NT2/D1 (cell line): ENCODE data around the gene DPYSL5.
A peak's percentile ranks its signal among the peaks of the same experiment; 100 is the strongest.

ENCODE experiments used
- DNase-seq: peaks from one replicate; pipeline ENCODE4 v3.0.0-alpha.2; 2011; ENCODE audit warnings: low read depth, low spot score
- H3K27me3 ChIP-seq: 2 replicates; pipeline ENCODE4 v1.6.0; 2011; ENCODE audit warnings: mild to moderate bottlenecking; ENCODE audit not compliant: insufficient read length, insufficient read depth
- H3K36me3 ChIP-seq: 2 replicates; pipeline ENCODE4 v1.6.1; 2011; ENCODE audit warnings: mild to moderate bottlenecking, low read length, mixed read lengths; ENCODE audit not compliant: insufficient read depth, insufficient read length
- H3K4me1 ChIP-seq: 2 replicates; pipeline ENCODE4 v1.5.1; 2011; ENCODE audit not compliant: insufficient read depth, insufficient read length
- H3K4me3 ChIP-seq: 2 replicates; pipeline ENCODE4 v1.5.1; 2011; ENCODE audit warnings: low read depth; ENCODE audit not compliant: insufficient read length
- H3K9ac ChIP-seq: 2 replicates; pipeline ENCODE4 v1.6.0; 2011; ENCODE audit warnings: low read depth; ENCODE audit not compliant: insufficient read length
- H3K9me3 ChIP-seq: 2 replicates; pipeline ENCODE4 v1.5.1; 2011; ENCODE audit warnings: mild to moderate bottlenecking, low read length; ENCODE audit not compliant: insufficient read depth
- SUZ12 ChIP-seq: IDR thresholded peaks from 2 replicates; pipeline ENCODE4 v1.6.1; 2011; ENCODE audit not compliant: insufficient read length, insufficient read depth; ENCODE audit errors: extremely low read depth
- YY1 ChIP-seq: IDR thresholded peaks from 2 replicates; pipeline ENCODE4 v1.6.1; 2011; ENCODE audit not compliant: insufficient read length, insufficient read depth
- ZNF274 ChIP-seq: IDR thresholded peaks from 2 replicates; pipeline ENCODE4 v1.6.1; 2011; ENCODE audit warnings: mild to moderate bottlenecking, low read depth, low read length

The DPYSL5 gene

GRCh38 chr2:26904839-26905238 lies 56.9 kb downstream of the DPYSL5 start:
- Histone ChIP-seq H3K9me3 (no peaks in the 10 kb centered on the region), H3K4me1 (no peaks in the 10 kb centered on the region), H3K27me3 (no peaks in the 10 kb centered on the region), H3K4me3 (no peak overlapping the region), H3K9ac (no peak overlapping the region), H3K36me3 (peaks cover under 1% of the 10 kb centered on the region)
- DNase-seq, result no peak
- no peak for TF ChIP-seq YY1
- TF ChIP-seq ZNF274, result no peak
- no peak for TF ChIP-seq SUZ12

DNA sequence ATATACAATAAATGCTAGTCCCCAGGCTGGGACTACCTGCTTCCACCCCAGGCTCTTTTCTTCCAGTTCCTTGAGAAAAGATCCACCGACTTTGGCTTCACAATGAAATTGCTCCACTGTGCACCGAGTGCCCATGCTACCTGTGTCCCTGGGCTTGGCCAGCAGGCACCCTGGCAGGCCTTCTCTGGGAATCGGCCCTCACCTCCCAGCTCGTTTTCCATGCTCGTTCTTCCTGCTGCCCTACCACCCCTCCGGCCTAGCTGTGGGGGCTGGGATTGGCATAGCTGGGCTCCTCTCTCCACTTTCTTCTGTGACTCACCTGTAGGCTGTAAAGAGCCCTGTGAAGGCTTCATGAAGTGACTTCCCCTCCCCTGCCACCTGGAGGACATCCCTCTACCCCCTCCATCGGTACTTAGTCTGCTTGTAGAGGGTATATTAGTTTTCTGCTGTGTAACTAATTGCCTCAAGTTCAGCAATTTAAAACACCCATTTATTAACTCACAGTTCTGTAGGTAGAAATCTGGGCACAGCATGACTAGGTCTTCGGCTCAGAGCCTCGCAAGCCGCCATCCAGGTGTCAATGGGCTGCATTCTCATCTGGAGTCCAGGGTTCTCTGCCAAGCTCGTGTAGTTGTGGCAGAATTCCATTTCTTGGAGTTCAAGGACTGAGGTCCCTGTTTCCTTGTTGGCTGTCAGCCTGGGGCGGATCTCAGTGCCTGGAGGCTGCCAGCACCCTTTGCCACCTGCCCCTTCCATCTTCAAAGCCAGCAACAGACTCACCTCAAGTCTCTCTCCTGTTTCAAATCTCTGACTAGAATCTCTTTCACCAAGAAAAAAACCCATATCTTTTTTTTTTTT lies 57.6 kb downstream of the DPYSL5 start:
- Histone ChIP-seq H3K36me3 (no peaks in the 10 kb centered on the region), H3K4me1 (no peaks in the 10 kb centered on the region), H3K27me3 (no peaks in the 10 kb centered on the region), H3K9me3 (peaks cover 3% of the 10 kb centered on the region; the same call in 1 of the 2 replicates), H3K4me3 (no peak overlapping the region), H3K9ac (no peak overlapping the region)
- TF ChIP-seq YY1 (no peak), SUZ12 (no peak), ZNF274 (no peak)
- no peak for DNase-seq

DNA sequence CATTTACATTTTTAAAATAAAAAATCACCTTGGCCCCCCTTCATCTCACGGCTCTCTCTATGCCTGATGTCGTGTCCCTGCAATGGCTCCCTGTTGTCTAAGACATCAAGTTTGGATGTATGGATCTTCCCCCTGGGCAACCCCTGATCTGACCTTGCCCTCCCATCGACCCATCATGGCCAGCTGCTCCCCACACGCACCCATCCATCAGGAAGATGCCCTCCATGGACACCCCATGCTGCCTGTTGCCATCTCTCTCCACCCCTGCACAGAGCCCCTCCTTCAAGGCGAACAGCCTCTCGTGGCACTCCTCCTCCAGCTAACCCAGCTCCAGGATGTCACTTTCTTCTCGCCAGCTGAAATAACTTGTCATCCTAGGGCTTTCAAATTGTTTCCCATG lies 59.5 kb downstream of the DPYSL5 start:
- H3K27me3 ChIP-seq, result peaks cover 3% of the 10 kb centered on the region
- DNase-seq, result no peak
- peaks cover 9% of the 10 kb centered on the region for H3K4me1 ChIP-seq
- TF ChIP-seq SUZ12 (no peak), ZNF274 (no peak), YY1 (no peak)
- no peak overlapping the region for H3K4me3 ChIP-seq
- H3K36me3 ChIP-seq, result no peaks in the 10 kb centered on the region
- H3K9ac ChIP-seq, result no peak overlapping the region
- H3K9me3 ChIP-seq, result peaks cover 3% of the 10 kb centered on the region; the same call in 1 of the 2 replicates

- Histone ChIP-seq H3K36me3 (no peaks in the 10 kb centered on the region), H3K9me3 (peaks cover 3% of the 10 kb centered on the region; the same call in 1 of the 2 replicates), H3K9ac (no peak overlapping the region), H3K4me3 (no peak overlapping the region), H3K27me3 (peaks cover 6% of the 10 kb centered on the region), H3K4me1 (peaks cover 16% of the 10 kb centered on the region)
- TF ChIP-seq YY1, result no peak
- TF ChIP-seq SUZ12, result no peak
- no peak for TF ChIP-seq ZNF274
- no peak for DNase-seq
Observed at GRCh38 chr2:26910176-26910575, 62.2 kb downstream of the DPYSL5 start.

DNA sequence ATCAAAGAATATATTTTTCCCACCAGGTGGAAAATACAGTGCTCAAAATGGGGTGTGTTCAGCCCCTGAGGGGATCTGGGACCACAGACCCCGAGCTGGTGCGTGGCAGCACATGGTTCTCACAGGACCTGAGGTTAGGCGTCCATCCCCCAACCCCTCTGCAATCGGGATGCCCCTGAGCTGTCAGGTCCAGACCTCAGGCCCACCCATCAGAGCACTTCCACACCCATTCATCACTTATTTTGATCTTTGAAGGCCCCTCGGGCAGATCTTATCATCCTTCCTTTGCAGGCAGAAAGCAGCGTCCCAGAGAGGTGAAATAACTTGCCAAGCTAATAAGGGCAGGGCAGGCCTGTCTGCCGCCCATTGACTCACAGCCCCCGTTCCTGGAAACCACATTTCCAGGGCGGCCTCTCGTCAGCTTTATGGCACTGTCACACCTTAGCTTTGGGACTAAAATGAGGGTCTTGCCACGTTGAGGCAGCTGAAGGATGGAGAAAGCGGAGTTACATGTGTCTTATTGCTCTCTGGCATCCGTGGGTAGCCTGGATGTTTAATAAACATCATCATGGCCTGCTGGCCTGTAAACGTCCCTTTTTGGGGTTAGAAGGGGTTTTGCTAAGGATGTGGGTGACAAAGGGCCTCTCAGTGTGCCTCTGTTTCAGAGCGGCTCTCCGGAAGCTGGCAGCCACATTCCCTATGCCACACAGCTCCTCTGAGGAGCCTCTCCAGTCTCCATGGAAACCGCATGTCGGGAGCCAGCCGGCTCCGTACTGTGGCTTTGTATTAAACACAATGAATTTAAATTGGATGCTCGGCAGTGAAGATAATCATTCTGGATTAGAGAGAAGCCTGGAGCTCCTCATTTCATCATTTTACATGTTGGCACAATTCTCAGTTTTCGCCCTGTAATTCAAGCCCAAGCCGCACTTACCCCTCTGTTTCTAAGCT lies 64.3 kb downstream of the DPYSL5 start:
- H3K27me3 ChIP-seq, result peaks cover 6% of the 10 kb centered on the region
- TF ChIP-seq YY1, result no peak
- TF ChIP-seq ZNF274, result no peak
- TF ChIP-seq SUZ12, result no peak
- H3K4me3 ChIP-seq, result no peak overlapping the region
- peak; percentile 64 for DNase-seq
- no peaks in the 10 kb centered on the region for H3K36me3 ChIP-seq
- no peak overlapping the region for H3K9ac ChIP-seq
- H3K9me3 ChIP-seq, result peaks cover 3% of the 10 kb centered on the region; the same call in 1 of the 2 replicates
- peaks cover 19% of the 10 kb centered on the region for H3K4me1 ChIP-seq

GRCh38 chr2:26913606-26913998 lies 65.7 kb downstream of the DPYSL5 start:
- Histone ChIP-seq H3K9me3 (peaks cover 3% of the 10 kb centered on the region; the same call in 1 of the 2 replicates), H3K36me3 (no peaks in the 10 kb centered on the region), H3K27me3 (peaks cover 6% of the 10 kb centered on the region), H3K4me1 (peaks cover 19% of the 10 kb centered on the region), H3K4me3 (no peak overlapping the region), H3K9ac (no peak overlapping the region)
- no peak for TF ChIP-seq ZNF274
- TF ChIP-seq YY1, result no peak
- DNase-seq, result no peak

- H3K36me3 ChIP-seq, result no peaks in the 10 kb centered on the region
- peaks cover 6% of the 10 kb centered on the region for H3K27me3 ChIP-seq
- H3K9me3 ChIP-seq, result peaks cover 3% of the 10 kb centered on the region; the same call in 1 of the 2 replicates
- no peak overlapping the region for H3K4me3 ChIP-seq
- peak; percentile 44 for DNase-seq
- H3K4me1 ChIP-seq, result peaks cover 19% of the 10 kb centered on the region
- H3K9ac ChIP-seq, result no peak overlapping the region
- no peak for TF ChIP-seq YY1
- TF ChIP-seq SUZ12, result no peak
- no peak for TF ChIP-seq ZNF274
Observed at GRCh38 chr2:26913999-26914658, 66.2 kb downstream of the DPYSL5 start.
